ENCODE measurements around the gene MICOS13.

GRCh38 chr19:5678071-5678718 is 2.1 kb downstream of the MICOS13 start:
- no peak for TF ChIP-seq CTCF (IDR thresholded peaks at IDR 0.05)
- TF ChIP-seq EP300 (IDR thresholded peaks at IDR 0.05) = no peak
- TF ChIP-seq POLR2A (IDR thresholded peaks at IDR 0.05) = no peak
